ENCODE results near the gene CD86. TPM values are rescaled to one million over a fixed set of nuclear protein-coding genes. Genes with fewer than 3 reads are reported as not detected.
"Not testable (repeated sequence)": the region's sequence is repeated elsewhere in the genome, so short reads cannot be mapped to it uniquely, and the experiment has no call there.

The CD86 gene
- total RNA-seq, 1 donor from 2014 or later: 29.5 TPM

DNA sequence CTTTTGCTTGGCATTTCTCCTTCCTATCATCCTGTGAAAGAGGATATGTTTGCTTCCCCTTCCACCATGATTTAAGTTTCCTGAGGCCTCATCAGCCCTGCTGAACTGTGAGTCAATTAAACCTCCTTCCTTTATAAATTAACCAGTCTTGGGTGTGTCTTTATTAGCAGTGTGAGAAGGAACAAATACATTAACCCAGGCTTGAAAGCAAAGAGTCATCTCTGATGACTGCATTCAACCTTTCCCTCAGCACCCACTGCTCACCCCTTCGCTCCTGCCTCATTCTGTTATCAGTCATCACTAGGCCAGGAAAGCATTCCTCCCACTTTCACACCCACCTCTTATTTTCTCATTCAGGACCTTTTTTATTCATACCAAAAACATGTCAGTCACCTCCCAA lies 68.7 kb downstream of the CD86 start:
- H3K27ac ChIP-seq: no peak overlapping the region
- no peaks in the 10 kb centered on the region for H3K36me3 ChIP-seq
- intact Hi-C loops (cut with DNase I): no loop called here
- DNase-seq (no peak), ATAC-seq (no peak)
- no peaks in the 10 kb centered on the region for H3K4me1 ChIP-seq
- H3K4me3 ChIP-seq: no peak overlapping the region
- TF ChIP-seq CTCF (IDR thresholded peaks at IDR 0.05): no peak
- no peaks in the 10 kb centered on the region for H3K9me3 ChIP-seq
- no peaks in the 10 kb centered on the region for H3K27me3 ChIP-seq (ENCODE audit: low read depth)

DNA sequence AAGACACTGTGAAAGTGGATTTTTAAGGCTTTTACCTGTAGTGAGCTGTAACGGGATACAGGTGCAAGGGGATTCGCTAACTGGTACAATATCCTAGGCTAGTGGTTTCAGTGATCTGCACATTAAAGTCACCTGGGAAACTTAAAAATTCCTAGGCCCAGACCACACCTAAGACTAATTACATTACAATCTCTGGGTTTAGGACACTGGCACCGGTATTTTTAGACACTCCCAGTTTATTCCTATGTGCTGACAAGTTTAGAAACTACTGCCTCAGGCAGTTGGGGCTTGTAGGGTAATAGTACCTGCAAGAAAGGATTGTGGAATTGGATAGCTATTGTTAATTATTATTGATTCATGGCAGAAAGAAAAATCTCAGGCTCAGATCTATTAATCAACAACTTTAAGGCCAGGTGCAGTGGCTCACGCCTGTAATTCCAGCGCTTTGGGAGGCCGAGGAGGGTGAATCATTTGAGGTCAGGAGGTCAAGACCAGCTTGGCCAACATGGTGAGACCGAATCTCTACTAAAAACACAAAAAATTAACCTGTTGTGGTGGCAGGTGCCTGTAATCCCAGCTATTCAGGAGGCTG lies 77.9 kb downstream of the CD86 start:
- intact Hi-C loops (cut with DNase I): no loop called here
- Histone ChIP-seq H3K36me3 (no peaks in the 10 kb centered on the region), H3K27me3 (ENCODE audit: low read depth) (no peaks in the 10 kb centered on the region), H3K4me3 (no peak overlapping the region), H3K9me3 (no peaks in the 10 kb centered on the region), H3K4me1 (no peaks in the 10 kb centered on the region), H3K27ac (no peak overlapping the region)
- no peak for ATAC-seq
- no peak for DNase-seq
- TF ChIP-seq CTCF (IDR thresholded peaks at IDR 0.05): no peak

- H3K9me3 ChIP-seq: peaks cover 4% of the 10 kb centered on the region
- intact Hi-C loops (cut with DNase I): no loop called here
Observed at GRCh38 chr3:122146466-122146865, 91.3 kb downstream of the CD86 start.

DNA sequence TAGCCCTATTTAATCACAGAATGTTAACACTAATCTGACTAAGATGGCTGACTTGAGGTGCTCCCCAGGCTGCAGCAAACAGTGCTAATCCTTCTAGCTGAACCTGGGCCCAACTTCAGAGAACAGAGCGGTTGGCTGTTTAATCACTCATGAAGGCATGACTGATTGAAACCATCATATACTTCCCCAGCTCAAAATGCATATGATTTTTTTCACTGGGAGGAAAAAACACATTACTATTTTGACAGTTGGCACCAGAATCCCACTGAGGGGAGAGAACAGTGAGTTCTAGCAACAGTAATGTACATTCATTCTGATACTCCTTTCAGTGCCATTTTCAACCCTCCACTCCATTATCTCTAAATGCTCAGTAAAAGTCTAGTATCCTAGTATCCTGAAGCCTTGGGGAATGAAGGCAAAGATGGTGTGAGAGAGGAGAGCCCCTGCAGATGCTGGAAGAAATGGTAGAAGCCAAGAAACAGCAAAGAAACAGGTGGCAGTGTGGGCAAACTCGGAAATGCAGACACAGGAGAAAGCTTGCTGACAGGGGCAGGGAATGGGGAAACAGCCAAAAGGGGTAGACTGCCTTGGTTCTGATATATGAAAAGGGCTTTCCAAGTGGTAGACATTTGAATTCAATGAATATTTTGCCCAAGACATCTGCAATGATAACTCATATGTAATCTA lies 93.9 kb downstream of the CD86 start:
- Histone ChIP-seq H3K9me3 (peaks cover 6% of the 10 kb centered on the region), H3K4me3 (no peak overlapping the region), H3K36me3 (no peaks in the 10 kb centered on the region), H3K27ac (no peak overlapping the region), H3K27me3 (ENCODE audit: low read depth) (no peaks in the 10 kb centered on the region), H3K4me1 (no peaks in the 10 kb centered on the region)
- no peak for DNase-seq
- no peak for ATAC-seq
- no peak for TF ChIP-seq CTCF (IDR thresholded peaks at IDR 0.05)
- intact Hi-C loops (cut with DNase I): no loop called here

More at GRCh38 chr3:122146466-122146865, 91.3 kb downstream of the CD86 start:
- ATAC-seq (no peak), DNase-seq (no peak)
- TF ChIP-seq CTCF (IDR thresholded peaks at IDR 0.05): no peak
- no peaks in the 10 kb centered on the region for H3K27me3 ChIP-seq (ENCODE audit: low read depth)
- no peak overlapping the region for H3K4me3 ChIP-seq
- no peaks in the 10 kb centered on the region for H3K4me1 ChIP-seq
- H3K36me3 ChIP-seq: no peaks in the 10 kb centered on the region
- no peak overlapping the region for H3K27ac ChIP-seq

- no peak overlapping the region for H3K27ac ChIP-seq
- ATAC-seq (no peak), DNase-seq (no peak)
- peaks cover 26% of the 10 kb centered on the region for H3K9me3 ChIP-seq
- H3K36me3 ChIP-seq: no peaks in the 10 kb centered on the region
- no peaks in the 10 kb centered on the region for H3K4me1 ChIP-seq
- intact Hi-C loops (cut with DNase I): no loop called here
- H3K27me3 ChIP-seq (ENCODE audit: low read depth): no peaks in the 10 kb centered on the region
- no peak for TF ChIP-seq CTCF (IDR thresholded peaks at IDR 0.05)
- no peak overlapping the region for H3K4me3 ChIP-seq
Observed at GRCh38 chr3:122151480-122151879, 96.3 kb downstream of the CD86 start.

GRCh38 chr3:122164983-122165382 lies 109.8 kb downstream of the CD86 start:
- H3K27ac ChIP-seq; DNase-seq; H3K27me3 ChIP-seq (ENCODE audit: low read depth); ATAC-seq; H3K4me3 ChIP-seq; H3K36me3 ChIP-seq; H3K4me1 ChIP-seq; H3K9me3 ChIP-seq; intact Hi-C loops (cut with DNase I): not testable (repeated sequence)

Data from lower lobe of right lung (tissue), 2 donors.